NCI-H1092 (cell line): Measurements from ENCODE around the gene MEIS2.

Experiments
- DNase-seq: peaks from one replicate; lab custom pipeline; 2025; lab: John Stamatoyannopoulos, UW

Gene MEIS2

DNA sequence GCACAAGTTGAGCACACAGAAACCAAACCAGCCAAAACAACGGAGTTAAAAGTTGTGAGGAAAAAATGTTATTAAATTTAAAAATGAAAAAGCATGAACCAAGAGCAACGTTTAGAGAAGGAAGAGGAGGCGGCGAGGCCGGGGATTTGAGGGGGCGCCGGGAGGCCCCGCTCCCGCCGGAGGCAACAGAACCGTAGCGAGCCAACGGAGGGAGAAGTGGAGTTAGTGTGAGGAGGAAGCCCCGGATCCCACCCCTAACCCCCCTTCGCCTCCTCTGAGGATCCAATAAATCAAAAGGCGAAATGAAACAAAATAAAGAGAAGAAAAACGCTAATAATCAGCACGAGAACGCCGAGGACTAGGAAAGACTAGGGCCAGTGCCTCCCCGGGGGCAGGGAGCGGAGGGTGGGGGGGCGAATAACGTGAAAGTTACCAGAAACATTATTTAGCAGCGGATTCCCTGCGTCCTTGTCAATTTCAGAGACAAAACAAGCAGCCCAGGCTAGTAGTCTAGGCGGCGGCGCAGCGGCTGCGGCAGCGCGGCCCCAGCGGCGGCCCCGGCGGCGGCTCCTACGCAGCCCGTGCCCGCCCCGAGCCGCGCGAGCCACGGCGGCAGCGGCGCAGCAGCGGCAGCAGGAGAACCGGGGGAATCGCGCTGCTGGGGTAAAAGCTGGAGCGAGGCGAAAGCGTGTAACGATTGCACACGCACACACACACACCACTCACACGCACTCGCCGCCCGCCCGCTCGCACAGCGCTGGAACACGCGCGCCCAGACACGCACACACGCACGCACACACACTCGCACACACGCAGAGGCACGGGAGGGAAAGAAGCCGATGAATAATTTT, 1.7 kb downstream of the MEIS2 start:
- no peak for DNase-seq

DNA sequence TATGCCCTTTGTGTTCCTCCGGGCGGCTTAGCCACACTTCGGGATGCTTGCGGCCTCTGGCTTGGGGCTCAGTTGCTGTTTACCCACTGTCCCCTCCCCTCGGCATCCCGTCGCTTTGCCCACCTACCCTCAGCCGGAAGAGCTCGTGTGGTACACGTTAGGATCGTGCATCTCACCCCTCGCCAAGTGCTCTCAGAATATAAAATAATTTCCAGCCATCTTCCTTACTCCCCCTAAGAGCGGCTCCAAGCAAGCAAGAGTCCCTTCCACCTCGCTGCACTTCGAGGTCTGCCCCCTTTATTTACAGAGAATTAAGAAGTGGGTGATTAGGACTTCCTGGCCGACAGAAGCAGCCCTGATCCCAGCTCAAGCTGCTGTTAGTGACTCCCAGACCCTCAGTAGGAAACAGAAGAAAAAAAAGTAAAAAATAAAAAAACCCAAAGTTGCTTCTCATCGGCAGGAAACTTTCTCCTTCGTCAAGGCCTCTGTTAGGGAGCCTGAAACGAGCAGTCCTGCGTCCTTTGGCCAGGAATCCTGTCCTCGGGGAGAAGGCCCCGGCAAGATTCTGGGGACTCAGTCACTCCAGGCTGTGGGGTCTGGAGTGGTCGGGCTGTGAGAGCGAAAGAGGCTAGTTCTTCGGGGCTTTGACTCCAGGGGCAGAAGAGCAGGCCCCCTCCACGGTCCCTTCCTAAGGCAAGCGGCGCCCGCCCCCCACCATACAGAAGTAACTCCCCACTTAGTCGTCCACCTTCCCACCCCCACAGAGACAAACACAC, 3.0 kb downstream of the MEIS2 start:
- DNase-seq: no peak

DNA sequence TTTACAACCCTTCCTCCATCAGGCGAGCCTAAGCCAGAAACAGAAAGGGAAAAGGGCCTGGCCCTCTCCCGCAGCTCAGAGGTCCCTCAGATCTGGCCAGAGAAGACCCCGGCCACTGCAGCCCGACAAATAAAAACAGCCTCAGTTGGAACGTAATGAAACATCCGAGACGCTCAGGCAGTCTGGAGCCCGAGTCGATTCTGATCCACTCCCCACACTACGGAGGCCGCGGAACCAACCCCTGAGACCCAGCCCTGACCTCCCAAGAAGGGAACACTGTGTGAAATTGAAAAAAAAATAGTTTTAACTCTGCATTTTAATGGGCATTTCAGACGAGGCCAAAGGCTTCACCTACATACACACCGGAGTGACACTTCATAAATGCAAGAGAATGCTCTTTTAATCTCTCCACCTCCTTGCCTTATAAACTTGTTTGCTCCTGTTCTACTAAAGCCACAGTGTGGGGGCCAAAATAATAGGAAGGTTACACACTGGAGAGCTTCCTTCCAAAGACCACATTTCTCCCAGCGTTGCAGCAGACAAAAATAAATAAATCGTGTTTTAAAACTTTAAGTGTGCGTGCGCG, 3.7 kb downstream of the MEIS2 start:
- DNase-seq: no peak

DNA sequence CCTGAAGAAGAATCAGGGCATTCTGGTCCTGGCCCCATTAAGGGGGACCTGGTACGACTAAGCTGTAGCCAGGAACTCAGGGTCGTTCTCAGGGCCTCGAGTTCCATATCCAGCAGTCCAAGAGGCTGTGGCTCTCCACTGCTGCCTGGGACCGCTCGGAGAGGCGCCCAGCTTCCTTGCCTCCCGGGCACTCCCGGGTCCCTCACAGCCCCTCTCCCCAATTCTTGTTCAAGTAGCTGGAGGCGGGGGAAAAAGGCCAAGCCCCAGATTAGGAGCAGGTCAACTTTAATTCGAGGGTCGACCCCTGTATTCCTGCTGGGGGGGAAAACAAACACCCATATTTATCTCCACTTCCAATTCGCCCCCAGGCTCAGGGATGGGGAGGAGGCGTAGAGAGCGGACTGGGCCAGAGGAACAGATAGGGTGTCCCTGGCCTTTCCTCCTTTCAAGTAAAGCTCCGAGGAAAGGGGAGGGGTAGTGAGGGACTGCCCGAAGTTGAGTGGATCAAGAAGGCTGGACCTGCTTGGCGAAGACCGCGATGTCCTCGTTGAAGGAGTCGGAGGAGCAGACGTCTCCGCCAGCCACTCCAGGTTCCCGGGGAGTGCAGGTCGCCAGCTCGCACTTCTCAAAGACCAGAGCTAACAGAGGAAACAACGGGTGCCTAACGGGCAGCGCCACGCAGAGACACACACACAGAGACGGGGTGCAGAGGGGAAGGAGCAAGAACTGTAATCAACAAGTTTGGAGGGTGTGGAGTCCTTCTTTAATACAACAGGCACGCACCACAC, 4.4 kb downstream of the MEIS2 start:
- no peak for DNase-seq

DNA sequence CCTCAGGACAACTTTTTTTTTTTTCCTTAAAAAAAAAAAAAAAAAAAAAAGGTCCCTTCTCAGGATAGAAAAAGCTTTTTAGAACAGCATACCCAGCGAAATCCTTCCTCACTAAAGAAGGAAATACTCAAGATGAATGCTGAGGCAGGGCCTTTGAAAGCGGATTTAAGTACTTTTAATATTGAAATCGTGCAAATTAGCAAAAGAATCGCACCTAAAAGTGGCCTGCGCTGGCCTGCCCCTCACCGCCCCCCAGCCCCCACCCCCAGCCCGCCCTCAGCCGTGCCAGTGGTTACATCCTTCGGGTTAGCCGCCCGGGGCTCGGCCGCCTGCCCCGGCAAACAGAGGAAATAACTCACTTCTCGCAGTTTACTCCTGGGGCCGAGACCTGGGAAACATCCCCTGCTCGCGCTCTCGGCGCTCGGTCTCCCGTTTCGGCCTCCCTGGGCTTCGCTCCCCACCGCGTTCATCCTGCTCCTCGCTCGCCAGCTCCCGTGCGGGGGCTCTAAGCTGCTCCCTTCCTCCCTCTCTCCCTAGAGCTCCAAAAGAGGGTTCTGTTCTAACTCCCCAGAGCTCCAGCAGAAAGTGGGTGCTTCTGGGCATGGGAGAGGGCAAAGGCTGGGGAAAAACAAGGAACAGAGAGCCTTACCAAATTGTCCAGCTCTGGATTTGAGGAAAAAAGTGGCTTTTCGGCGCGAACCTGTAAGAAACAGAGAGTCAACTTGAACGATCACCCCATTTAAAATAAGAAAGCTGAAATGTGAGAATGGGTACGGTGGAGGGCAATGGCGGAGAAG, 5.2 kb downstream of the MEIS2 start:
- DNase-seq: no peak

DNA sequence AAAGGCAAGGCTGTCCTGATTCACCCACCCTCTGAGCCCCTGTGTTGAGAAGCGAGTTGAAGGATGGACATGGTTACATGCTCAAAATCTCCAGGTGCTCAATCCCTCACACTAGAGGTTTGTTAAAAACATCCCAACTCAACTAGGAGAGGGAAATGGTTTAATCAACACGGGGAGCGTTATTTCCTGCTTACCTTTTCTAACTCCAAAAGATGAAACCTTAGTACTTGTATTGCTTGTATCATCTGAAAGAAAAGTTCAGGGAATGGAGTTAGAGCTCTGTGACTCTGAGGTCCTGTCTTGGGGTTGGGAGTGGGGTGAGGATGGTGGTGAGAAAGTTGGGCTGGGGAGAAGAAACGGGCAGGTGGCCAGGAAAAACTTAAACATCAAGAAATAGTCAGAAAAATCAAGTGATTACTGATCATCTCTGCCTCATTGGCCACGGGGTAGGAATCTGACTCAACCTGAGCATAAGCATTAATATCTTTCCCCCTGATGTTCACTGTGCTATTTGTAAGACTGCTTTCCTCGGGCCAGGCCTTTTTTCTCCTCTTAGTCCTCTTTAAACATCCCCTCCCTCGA, 5.9 kb downstream of the MEIS2 start:
- no peak for DNase-seq

DNA sequence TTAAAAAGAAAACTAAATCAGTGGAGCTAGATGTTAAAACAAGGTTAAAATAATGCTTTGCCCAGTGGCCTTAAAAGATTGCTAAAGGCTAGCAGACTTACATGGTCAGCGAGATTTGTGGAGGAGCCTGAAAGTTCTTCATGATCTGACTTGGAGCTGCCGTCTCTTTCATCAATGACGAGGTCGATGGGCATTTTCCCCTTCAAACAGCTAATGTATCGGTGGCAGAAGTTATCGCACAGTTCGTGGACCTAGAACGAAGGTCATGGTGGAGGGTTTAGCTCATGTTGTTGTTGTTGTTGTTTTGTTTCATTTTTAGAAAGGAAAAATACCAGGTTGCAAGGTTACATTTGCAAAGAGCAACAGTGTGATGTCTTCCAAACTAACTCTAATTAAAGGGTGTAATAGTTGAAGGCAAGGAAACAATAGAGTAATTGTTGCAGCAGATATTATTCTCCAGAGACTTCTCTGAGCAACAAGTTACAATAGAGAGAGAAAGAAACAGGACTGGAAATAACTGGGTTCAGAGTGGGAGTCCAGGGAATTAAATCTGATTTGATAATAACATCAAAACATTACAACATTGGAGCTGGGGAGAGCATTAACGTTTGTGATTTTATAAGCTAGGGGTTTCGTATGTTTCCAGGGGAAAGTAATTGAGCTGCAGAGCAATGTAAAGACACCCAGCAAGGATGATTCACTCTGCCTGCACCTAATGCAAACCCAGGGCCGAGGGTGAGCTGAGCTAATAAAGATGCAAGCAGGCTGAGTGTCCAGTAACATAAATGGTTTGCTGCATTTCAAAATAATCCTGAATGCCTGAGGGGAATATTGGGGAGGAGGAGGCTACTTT, 6.6 kb downstream of the MEIS2 start:
- no peak for DNase-seq

DNA sequence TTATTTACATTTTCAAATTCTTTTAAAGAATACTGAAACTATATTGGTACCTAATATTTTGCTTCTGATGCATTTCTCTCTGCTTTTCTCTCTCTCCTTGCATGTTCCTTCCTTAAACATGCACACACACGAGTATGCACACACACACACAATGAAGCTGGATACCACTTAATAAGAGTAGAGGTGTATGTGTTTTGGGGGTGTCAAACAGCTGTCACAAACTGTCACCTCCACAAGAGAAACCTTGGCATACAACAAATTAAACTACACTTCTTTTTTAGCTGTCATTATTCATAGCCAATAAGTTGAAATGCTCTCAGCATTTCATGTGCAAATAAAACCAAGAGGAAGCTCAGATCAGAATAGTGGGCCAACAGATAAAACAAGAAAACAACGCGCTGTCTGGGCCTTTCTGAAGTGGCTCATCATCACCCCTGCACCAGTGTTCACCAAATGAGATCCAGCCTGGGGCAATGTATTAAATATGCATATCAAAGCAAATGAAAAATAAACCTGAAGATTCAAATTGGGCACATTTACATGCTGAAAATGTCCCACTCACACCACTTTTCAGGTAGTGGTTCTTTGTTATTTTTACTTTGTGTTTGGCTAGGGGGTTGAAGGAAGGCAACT, 9.7 kb downstream of the MEIS2 start:
- DNase-seq: no peak

DNA sequence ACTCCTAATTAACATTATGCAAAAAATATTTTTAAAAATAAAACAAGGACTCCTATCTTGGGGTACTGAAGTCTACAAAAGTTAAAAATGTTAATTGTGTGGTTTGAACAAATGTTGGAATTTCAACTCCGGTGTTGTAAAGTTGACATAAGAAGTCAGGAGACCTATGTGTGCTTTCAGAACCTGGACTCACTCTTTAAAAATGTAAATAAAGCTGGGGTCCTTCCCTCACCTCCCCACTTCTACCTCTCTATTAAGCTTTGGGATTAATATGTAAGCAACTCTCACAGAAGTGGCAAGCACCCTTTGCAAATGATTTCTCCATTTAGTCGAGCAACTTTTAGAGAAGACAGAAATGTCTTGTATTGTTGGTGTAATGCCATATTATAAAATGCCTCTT, 11.9 kb downstream of the MEIS2 start:
- no peak for DNase-seq

DNA sequence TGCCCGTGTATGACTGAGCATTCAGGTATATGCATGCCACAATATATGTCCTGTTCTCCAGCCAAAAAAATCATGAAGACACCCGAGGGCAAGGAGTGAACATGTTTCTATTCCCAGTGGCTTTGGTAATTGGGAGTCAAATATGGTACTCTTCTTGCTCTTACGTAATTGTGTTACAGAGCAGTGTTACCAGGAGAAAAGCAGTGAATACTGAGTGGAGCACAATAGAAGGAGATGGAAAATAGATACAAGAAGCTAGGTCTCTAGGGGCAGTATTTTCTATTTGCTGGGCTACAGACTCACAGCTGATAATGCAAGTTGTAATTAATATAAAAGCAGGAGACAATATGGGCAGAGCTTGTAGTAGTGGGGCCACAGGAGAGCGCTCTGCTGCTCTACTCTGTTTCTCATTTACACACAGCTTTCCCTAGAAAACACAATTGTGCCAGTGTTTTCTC, 13.2 kb downstream of the MEIS2 start:
- no peak for DNase-seq

DNA sequence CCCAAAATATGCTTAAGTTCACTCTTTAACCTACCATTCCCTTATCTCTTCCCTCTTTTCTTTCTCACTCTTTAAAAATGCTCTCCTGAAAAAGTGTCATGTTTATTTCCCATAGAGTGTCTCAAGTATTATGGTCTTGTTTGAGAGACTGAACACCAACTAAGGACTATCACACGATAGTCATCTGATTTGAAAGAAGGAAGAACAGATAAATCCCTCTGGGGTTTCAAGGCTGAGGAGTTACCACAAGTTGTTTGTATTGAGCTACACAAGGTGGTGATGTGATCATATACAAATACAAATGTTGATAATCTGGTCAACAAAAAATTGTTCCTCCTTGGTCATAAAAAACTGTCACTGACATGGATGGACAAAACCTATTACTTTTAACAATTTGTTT, 13.8 kb downstream of the MEIS2 start:
- no peak for DNase-seq

DNA sequence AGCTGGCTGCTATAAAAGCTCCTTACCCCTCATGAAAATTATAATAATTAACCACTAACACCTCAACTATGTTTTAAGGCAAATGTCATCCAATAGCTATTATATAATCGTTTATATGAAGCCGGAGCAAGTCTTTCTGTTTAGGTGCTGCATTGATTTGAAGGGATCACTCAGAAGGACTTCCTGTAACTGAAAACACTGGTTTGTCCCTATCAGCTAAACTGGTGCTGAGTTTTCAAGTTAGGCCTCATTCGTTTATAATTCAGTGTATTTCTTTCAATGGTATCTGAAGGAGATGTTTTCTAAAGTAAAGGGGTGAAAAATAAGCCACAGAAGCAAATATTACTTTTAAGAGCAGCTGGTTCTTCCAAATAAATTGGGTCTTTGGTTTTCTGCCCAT, 14.2 kb downstream of the MEIS2 start:
- DNase-seq: no peak

DNA sequence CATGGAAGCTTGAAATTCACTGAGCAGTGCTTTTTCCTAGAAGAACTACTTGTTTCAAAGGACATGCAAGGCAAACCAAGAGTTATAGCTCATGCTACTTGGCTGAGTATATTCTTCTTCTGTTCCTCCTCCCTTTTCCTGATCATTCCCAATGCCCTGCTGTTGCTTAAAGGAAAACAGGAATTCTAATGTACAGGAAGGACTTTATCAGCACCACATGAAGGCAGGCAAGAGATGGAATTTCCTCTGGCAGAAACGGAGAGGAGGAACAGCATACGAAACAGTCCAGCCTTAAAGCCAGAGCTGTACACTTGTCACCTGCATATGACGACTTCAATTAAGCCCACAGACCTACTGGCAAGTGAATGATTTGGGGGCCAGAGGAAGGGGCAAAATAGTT, 15.7 kb downstream of the MEIS2 start:
- DNase-seq: no peak

DNA sequence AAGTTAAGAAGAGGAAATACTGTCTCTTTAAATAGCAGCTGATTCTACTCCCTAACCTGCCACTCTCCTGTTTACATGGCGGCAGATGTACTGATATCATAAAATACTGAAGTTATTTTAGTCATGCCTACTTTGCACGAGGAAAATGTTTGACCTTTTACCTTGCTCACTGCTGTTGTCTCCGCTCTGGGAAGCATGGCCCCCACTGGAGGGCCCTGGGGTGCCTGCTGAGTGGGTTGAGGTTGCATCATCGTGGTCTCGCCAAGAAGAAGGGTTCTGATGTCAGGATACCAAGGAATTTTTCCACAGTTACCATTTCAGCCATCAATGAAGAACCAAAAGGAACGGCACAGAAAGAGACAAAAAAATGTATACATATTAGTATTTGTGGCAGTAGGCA, 16.7 kb downstream of the MEIS2 start:
- DNase-seq: no peak

DNA sequence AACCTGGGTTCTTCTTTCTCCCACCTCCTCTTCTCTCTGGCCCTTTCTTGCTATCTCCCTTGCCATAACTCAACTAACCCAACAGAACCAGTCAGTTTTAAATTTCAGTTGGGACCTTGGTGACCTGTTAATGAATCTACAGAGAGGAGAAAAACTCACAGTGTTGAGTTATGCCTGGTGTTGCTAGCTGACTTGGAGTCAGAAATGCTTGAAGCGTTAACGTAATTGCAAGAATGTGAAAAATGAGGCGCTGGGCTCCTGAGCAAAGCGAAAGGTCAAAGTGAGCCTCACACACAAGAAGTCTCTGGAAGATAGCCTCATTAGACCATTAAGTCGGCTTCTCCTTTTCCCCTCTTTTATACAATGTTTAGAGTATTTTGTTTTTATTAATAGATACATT, 18.4 kb downstream of the MEIS2 start:
- no peak for DNase-seq

DNA sequence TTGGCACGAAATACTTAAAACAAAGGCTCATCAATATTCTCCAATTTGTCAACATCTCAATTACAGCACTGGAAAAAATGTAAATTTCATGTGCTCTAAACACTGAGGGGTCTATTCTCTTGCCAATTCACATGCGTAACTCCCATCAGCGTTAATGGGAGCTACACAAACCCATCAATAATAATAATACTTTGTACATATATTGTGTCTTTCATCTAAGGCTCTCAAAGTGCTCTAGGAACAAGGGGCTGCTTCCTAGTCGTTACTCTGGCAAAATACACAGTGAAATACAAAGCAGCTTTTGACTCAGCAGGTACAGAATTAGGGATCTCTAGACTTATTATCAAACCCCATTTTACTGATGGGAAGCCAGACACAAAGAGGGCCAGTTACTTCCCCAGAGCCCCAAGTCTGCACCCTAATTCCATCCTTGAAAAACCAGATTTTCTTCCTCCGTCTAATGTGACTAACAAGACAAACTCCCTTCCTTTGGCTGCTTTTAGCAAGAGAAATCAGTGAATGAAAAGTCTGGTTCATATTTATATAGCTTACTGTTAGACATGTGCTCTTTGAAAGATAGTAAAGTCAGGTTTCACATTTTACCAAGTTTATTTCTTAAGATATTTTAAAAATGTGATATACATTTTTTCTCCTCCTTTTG, 20.0 kb downstream of the MEIS2 start:
- no peak for DNase-seq

DNA sequence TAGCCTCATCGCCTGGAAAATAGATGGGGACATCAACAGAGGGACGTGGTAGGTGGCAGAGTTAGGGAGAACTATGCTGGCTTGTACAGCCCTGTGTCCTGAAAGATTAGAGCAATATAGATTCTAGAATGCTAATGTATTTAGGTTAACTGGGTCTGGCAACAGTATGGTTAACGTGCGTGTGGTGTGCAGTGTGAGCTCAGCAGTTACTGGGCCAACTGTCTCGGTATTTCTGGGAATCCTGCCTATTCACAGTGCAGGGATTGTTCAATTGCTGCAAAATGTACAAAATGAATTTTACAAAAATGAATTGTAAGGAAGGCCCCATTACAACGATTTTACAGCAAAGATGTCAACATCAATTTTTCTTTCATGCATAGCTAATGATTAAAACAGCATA, 20.6 kb downstream of the MEIS2 start:
- no peak for DNase-seq

DNA sequence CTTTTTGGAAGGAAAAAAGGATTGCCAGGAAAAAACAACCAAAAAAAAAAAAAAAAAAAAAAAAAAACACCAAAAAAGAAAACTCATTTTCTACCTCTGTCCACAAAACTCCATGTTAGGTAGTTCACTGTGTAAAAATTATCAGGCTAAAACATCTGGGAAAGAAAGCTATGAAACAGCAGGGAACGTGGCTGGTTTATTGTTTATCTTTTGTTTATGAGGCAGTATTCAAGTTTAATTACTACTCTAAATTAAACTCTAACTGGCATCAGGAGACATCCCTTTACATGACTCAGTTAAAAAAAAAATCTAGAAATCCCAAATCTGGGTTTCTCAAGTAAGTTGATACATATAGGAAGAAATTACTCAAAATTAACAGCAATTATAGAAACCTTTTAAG, 21.8 kb downstream of the MEIS2 start:
- DNase-seq: no peak
